ENCODE results near the gene KCNMA1. TPM values are rescaled to one million over a fixed set of nuclear protein-coding genes. Genes with fewer than 3 reads are reported as not detected.

Gene KCNMA1
- total RNA-seq (2022; extraction: Qiagen RNA extraction; ENCODE audit: low read depth), result 42.4 to 95.9 TPM (median 75.8 TPM) in 5 replicates

DNA sequence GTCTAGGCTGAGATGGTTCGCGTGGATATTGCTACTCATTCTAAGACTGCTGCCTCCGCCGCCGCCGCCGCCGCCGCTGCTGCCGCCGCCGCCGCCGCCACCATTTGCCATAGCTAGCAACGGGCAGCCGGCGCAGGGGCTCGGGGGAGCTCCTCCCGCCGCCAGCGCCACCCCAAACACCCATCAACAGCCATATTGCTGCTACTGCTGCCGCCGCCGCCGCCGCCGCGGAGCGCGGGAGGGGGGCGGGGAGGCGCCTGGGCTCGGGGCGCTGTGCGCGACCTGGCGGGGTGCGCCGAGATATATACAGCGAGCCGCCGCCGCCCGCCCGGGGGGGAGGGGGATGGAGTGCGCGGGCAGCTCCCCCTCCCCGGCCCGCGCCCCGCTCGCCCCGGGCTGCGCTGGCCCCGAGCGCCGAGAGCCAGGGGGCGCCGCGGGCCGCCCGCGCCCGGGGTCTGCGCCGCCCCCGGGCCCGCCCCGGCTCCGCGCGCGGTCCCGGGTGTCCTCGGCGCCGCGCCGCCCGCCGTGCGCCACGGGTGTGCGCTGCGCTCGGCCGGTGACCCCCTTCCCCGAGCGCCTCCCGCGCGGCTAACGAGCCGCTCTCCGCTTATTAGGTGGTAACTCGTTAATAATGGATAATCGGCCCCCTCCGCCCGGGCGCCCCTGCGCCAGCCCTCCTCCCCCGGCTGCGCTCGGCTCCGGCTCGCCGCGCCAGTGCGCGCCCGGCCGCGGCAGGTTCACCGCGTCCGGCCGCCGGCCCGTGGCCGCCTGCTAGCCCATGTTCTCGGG, at the start of gene KCNMA1:
Gene KCNMA1 (minus strand): TSS at position 277 of the 789 bp plus-strand sequence.

Measured in A549 treated with DMSO at 1 μM for 4 hours (cell line).